ENCODE measurements around the gene COL6A1.

The COL6A1 gene

DNA sequence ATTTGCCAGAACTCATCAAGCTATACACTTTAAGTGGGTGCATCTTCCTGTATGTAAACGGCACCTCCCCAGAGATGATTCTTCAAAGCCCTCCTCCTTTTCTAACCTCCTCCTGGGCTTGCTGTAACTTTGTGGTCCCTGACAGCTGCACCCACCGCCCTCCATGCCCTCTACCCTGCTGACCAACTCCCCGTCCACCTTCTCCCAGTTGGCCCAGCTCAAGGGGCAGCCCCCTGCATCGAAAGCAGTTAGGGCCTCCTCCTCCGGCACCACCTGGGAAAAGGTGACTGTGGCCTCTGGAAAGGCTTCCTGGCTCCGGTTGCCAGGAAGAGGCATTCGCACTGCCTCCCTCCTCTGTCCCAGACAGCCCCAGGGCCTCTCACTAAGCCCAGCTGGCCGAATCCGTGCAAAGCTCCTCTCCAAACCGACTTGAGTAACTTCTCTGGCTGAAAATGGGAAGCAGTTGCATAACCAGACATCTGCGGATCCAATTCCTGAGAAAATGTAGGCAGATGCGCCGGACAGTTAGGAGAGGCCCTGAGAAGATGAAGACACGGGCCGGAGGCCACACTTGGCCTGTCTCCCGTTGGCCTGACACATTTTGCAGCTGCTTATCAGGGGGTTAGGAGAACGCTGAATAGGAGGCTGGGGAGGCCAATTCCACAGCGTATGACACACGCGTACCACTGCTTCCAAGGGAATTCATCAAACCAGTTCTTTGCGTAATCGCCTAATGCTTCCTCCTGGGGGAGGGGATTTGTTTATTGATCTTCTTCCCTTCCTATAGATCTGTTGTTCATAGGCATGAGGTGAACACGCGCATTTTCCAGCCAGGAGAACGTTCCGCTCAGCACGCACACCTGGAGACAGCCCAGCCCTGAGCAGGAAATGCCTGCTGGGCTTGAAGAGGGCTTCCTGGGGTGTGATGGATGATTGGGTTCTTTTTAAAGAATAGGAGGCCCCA is 67.6 kb downstream of the COL6A1 start:
- Mint-ChIP-seq H3K36me3 (ENCODE audit: low read depth) (no peaks in the 10 kb centered on the region), H3K27me3 (no peaks in the 10 kb centered on the region), H3K4me1 (ENCODE audit: low read depth) (no peaks in the 10 kb centered on the region), H3K9me3 (no peaks in the 10 kb centered on the region), H3K4me3 (no peak overlapping the region), H3K27ac (no peak overlapping the region)
- intact Hi-C loops (cut with micrococcal nuclease): no loop called here

DNA sequence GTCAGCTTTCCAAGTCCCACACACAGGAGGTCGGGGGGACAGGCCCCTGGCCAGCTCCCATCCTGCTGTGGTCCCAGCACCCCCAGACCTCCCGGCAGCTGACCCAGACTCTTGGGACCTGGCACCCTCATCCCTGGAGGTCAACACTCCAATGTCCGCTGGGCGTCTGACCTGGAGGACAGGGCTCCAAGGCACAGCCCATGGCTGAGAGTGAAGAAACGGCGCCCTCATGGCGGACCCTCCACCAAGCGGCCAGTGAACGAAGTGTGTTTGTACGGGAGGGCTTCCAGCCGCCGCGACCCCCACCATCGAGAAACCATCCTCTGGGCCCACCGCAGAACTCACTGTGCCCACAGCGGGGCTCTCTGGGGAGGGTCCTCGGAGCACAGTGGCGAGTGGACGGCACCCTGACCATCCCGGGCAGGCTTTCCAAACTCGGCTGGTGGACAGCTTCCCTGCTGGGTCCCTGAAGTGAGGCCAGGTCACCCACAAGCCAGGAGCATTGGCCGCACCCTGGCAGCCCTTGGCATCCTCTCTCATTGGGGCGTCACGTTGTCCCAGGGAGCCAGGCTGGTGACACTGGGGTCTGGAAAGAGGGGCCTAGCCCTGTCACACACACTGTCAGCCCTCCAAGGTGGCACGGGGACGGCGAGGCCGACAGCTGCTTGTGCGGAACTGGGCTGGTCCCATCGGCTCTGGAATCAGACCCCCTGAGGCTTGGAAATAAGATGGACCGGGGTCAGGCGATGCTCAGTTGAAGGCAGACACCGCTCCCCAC is 68.5 kb downstream of the COL6A1 start:
- H3K36me3 Mint-ChIP-seq (ENCODE audit: low read depth): no peaks in the 10 kb centered on the region
- no peak overlapping the region for H3K27ac Mint-ChIP-seq
- intact Hi-C loops (cut with micrococcal nuclease): no loop called here
- no peaks in the 10 kb centered on the region for H3K4me1 Mint-ChIP-seq (ENCODE audit: low read depth)
- no peak overlapping the region for H3K4me3 Mint-ChIP-seq
- no peaks in the 10 kb centered on the region for H3K27me3 Mint-ChIP-seq
- H3K9me3 Mint-ChIP-seq: no peaks in the 10 kb centered on the region

DNA sequence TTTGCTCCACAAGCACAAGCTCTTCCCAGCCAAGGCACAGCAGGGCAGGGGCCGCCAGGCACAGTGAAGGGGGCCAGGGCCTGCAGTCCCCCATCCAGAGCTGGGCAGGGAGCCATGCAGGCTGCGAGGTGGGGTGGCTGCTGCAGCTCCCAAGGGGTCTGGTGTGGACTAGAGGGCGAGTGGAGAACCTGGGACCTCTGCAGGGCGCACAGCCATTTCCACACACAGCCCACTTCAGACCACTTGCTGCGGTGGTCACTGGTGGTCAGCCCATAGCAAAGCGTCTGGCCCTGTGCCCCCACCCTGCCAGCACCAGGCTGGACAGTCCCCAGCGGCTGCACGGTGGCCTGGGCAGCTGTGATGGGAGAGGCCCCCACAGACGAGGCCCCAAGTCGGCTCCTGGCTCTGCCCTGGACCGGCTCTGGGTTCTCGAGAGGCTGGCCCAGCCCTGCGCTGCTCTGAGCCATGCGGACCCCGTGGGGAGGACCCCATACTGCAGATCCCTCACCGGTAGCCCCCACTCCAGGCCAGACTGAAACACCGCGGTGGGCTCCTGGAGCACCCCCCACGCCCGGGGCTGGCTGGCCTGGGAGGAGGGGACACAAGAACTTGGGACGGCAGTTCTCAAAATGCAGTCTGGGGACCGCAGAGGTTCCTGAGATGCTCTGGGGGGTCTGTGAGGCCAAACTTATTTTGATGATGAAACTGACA is 69.3 kb downstream of the COL6A1 start:
- Mint-ChIP-seq H3K4me1 (ENCODE audit: low read depth) (no peaks in the 10 kb centered on the region), H3K9me3 (no peaks in the 10 kb centered on the region), H3K4me3 (no peak overlapping the region), H3K27me3 (peaks cover under 1% of the 10 kb centered on the region), H3K27ac (no peak overlapping the region), H3K36me3 (ENCODE audit: low read depth) (no peaks in the 10 kb centered on the region)
- intact Hi-C loops (cut with micrococcal nuclease): no loop called here

DNA sequence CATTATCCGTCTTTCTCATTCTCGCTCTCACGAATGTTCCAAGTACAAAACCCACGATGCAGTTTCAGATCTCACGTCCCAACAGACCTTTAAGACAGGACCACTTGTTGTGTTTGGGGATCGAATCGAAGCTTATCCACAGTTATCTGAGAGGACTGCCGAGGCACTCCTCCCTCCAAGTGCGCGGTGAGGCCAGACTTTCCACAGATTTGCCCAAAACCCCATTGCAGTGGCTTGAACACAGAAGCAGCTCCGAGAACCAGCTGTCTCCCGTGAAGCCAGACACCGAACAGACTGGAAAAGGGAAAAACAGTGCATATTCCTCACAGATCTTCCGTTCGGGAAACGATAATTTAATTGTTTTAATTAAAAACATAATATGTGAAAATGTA is 69.8 kb downstream of the COL6A1 start:
- Mint-ChIP-seq H3K4me3 (no peak overlapping the region), H3K9me3 (no peaks in the 10 kb centered on the region), H3K27me3 (peaks cover 5% of the 10 kb centered on the region), H3K4me1 (ENCODE audit: low read depth) (no peaks in the 10 kb centered on the region), H3K27ac (no peak overlapping the region), H3K36me3 (ENCODE audit: low read depth) (no peaks in the 10 kb centered on the region)
- intact Hi-C loops (cut with micrococcal nuclease): no loop called here

GRCh38 chr21:46051821-46052675 is 70.5 kb downstream of the COL6A1 start:
- no peak overlapping the region for H3K4me3 Mint-ChIP-seq
- intact Hi-C loops (cut with micrococcal nuclease): no loop called here
- H3K4me1 Mint-ChIP-seq (ENCODE audit: low read depth): no peaks in the 10 kb centered on the region
- H3K36me3 Mint-ChIP-seq (ENCODE audit: low read depth): no peaks in the 10 kb centered on the region
- H3K9me3 Mint-ChIP-seq: no peaks in the 10 kb centered on the region
- peaks cover 12% of the 10 kb centered on the region for H3K27me3 Mint-ChIP-seq
- H3K27ac Mint-ChIP-seq: no peak overlapping the region

GRCh38 chr21:46052703-46053651 is 71.4 kb downstream of the COL6A1 start:
- Mint-ChIP-seq H3K9me3 (no peaks in the 10 kb centered on the region), H3K27me3 (peaks cover 21% of the 10 kb centered on the region), H3K36me3 (ENCODE audit: low read depth) (no peaks in the 10 kb centered on the region), H3K4me1 (ENCODE audit: low read depth) (no peaks in the 10 kb centered on the region), H3K4me3 (no peak overlapping the region), H3K27ac (no peak overlapping the region)
- intact Hi-C loops (cut with micrococcal nuclease): no loop called here

GRCh38 chr21:46054031-46054430 is 72.5 kb downstream of the COL6A1 start:
- Mint-ChIP-seq H3K9me3 (peaks cover 9% of the 10 kb centered on the region), H3K4me1 (ENCODE audit: low read depth) (no peaks in the 10 kb centered on the region), H3K27me3 (peaks cover 29% of the 10 kb centered on the region), H3K36me3 (ENCODE audit: low read depth) (no peaks in the 10 kb centered on the region), H3K27ac (no peak overlapping the region), H3K4me3 (no peak overlapping the region)
- intact Hi-C loops (cut with micrococcal nuclease): no loop called here

- Mint-ChIP-seq H3K4me3 (no peak overlapping the region), H3K27me3 (peaks cover 29% of the 10 kb centered on the region), H3K9me3 (peaks cover 13% of the 10 kb centered on the region), H3K4me1 (ENCODE audit: low read depth) (no peaks in the 10 kb centered on the region), H3K36me3 (ENCODE audit: low read depth) (no peaks in the 10 kb centered on the region), H3K27ac (no peak overlapping the region)
- intact Hi-C loops (cut with micrococcal nuclease): no loop called here
Measured at GRCh38 chr21:46054451-46054881, 72.9 kb downstream of the COL6A1 start.
